OCI-LY3 (cell line): ENCODE data around the gene DOCK7.

ENCODE experiments used
- H2AFZ ChIP-seq: fragments of 200-600, 300-600 bp; shearing (Covaris generic); 2 replicates; pipeline ENCODE4 v1.6.0; 2014; ENCODE audit warnings: antibody characterized with exemption, low read depth, low read length
- H3K27ac ChIP-seq: fragments of 200-600, 300-600 bp; sonication (generic); 2 replicates; pipeline ENCODE4 v1.5.1; 2014; ENCODE audit warnings: mild to moderate bottlenecking, low read length, moderate library complexity, mixed read lengths
- H3K27me3 ChIP-seq: fragments of 200-600, 300-600 bp; sonication (generic); 2 replicates; pipeline ENCODE4 v1.6.1; 2014; ENCODE audit warnings: low read depth, low read length, mixed read lengths
- H3K36me3 ChIP-seq: fragments of 200-600, 300-600 bp; sonication (generic); replicated peaks from 2 replicates; pipeline ENCODE3; 2014; ENCODE audit warnings: low read depth, low read length, mixed read lengths
- H3K4me1 ChIP-seq: fragments of 300-600, 200-600 bp; sonication (generic); 2 replicates; pipeline ENCODE4 v1.6.1; 2014; ENCODE audit warnings: low read length, mixed read lengths
- H3K4me2 ChIP-seq: fragments of 200-600, 300-600 bp; sonication (generic); 2 replicates; pipeline ENCODE4 v1.6.1; 2014; ENCODE audit warnings: low read length, mixed read lengths
- H3K4me3 ChIP-seq: fragments of 300-600, 200-600 bp; sonication (generic); 2 replicates; pipeline ENCODE4 v1.5.1; 2014; ENCODE audit warnings: antibody characterized with exemption, mild to moderate bottlenecking, low read length, moderate library complexity
- H3K79me2 ChIP-seq: fragments of 300-600, 200-600 bp; shearing (Covaris generic); 2 replicates; pipeline ENCODE4 v1.6.1; 2014; ENCODE audit warnings: mild to moderate bottlenecking, low read length, mixed read lengths
- H3K9ac ChIP-seq: fragments of 300-600, 200-600 bp; shearing (Covaris generic); 2 replicates; pipeline ENCODE4 v1.6.0; 2014; ENCODE audit warnings: mild to moderate bottlenecking, low read length, moderate library complexity
- H3K9me3 ChIP-seq: fragments of 200-600, 300-600 bp; shearing (Covaris generic); 2 replicates; pipeline ENCODE4 v1.6.1; 2014; ENCODE audit warnings: low read length, mixed read lengths; ENCODE audit not compliant: insufficient read depth
- H4K20me1 ChIP-seq: fragments of 200-600, 300-600 bp; sonication (generic); 2 replicates; pipeline ENCODE4 v1.6.1; 2016; ENCODE audit warnings: low read length, mixed read lengths; ENCODE audit not compliant: insufficient read depth
- CTCF ChIP-seq: fragments of 200-600, 300-600 bp; sonication (generic); IDR thresholded peaks from 2 replicates; pipeline ENCODE4 v1.5.1; 2014; ENCODE audit warnings: antibody characterized with exemption, low read length, low read depth
- EZH2phosphoT487 ChIP-seq: fragments of 200-600 bp; shearing (Covaris generic); IDR thresholded peaks from 2 replicates; pipeline ENCODE4 v1.6.1; 2018; ENCODE audit warnings: antibody characterized with exemption, mixed run types, low read depth

DOCK7 gene

GRCh38 chr1:62541048-62541447 lies 147.1 kb downstream of the DOCK7 start:
- H3K9me3 ChIP-seq: no peaks in the 10 kb centered on the region
- TF ChIP-seq EZH2phosphoT487: no peak
- no peak for TF ChIP-seq CTCF
- no peak overlapping the region for H2AFZ ChIP-seq
- no peak overlapping the region for H3K9ac ChIP-seq
- no peaks in the 10 kb centered on the region for H3K36me3 ChIP-seq
- H3K4me2 ChIP-seq: no peak overlapping the region
- no peak overlapping the region for H3K27ac ChIP-seq
- H4K20me1 ChIP-seq: no peaks in the 10 kb centered on the region
- H3K79me2 ChIP-seq: no peaks in the 10 kb centered on the region
- no peaks in the 10 kb centered on the region for H3K4me1 ChIP-seq
- no peak overlapping the region for H3K4me3 ChIP-seq
- H3K27me3 ChIP-seq: no peaks in the 10 kb centered on the region

GRCh38 chr1:62539028-62539447 lies 149.1 kb downstream of the DOCK7 start:
- Histone ChIP-seq H4K20me1 (no peaks in the 10 kb centered on the region), H3K79me2 (no peaks in the 10 kb centered on the region), H3K27ac (no peak overlapping the region), H3K27me3 (no peaks in the 10 kb centered on the region), H3K4me1 (no peaks in the 10 kb centered on the region), H3K9ac (no peak overlapping the region), H2AFZ (no peak overlapping the region), H3K4me2 (no peak overlapping the region), H3K36me3 (no peaks in the 10 kb centered on the region), H3K9me3 (no peaks in the 10 kb centered on the region), H3K4me3 (no peak overlapping the region)
- TF ChIP-seq EZH2phosphoT487 (no peak), CTCF (no peak)

- Histone ChIP-seq H3K27me3 (no peaks in the 10 kb centered on the region), H3K9ac (no peak overlapping the region), H3K4me3 (no peak overlapping the region), H3K4me2 (no peak overlapping the region), H3K79me2 (no peaks in the 10 kb centered on the region), H3K9me3 (no peaks in the 10 kb centered on the region), H4K20me1 (no peaks in the 10 kb centered on the region), H3K4me1 (no peaks in the 10 kb centered on the region), H2AFZ (no peak overlapping the region), H3K27ac (no peak overlapping the region), H3K36me3 (no peaks in the 10 kb centered on the region)
- no peak for TF ChIP-seq EZH2phosphoT487
- TF ChIP-seq CTCF: no peak
Observed at GRCh38 chr1:62536865-62537264, 151.3 kb downstream of the DOCK7 start.

GRCh38 chr1:62530516-62531154 lies 157.6 kb downstream of the DOCK7 start:
- Histone ChIP-seq H3K4me3 (peak overlapping the region; percentile 29; the same call in 1 of the 2 replicates), H3K79me2 (no peaks in the 10 kb centered on the region), H3K27ac (no peak overlapping the region), H4K20me1 (no peaks in the 10 kb centered on the region), H3K36me3 (no peaks in the 10 kb centered on the region), H3K27me3 (no peaks in the 10 kb centered on the region), H2AFZ (no peak overlapping the region), H3K9me3 (no peaks in the 10 kb centered on the region), H3K9ac (no peak overlapping the region), H3K4me2 (peak overlapping the region; percentile 66), H3K4me1 (peaks cover 12% of the 10 kb centered on the region)
- no peak for TF ChIP-seq EZH2phosphoT487
- TF ChIP-seq CTCF: peak; percentile 79
